Activated naive CD8-positive, alpha-beta T cell treated with anti-CD3 and anti-CD28 coated beads, Interleukin-2, amount 50 U/mL, for 24 hours (primary cell): ENCODE results near the gene POLR2M.

Source experiments
- ATAC-seq: fragments of 150-1000 bp; cut with Tn5 transposase; one replicate; pipeline ENCODE4 v1.10.0; 2021
- DNase-seq: peaks from one replicate; pipeline ENCODE4 v3.0.0; 2021
- H3K27ac Mint-ChIP-seq: one replicate; pipeline ENCODE4 v1.8.0; 2021; ENCODE audit warnings: mild to moderate bottlenecking, mixed read lengths
- H3K27me3 Mint-ChIP-seq: one replicate; pipeline ENCODE4 v1.8.0; 2021; ENCODE audit warnings: mixed read lengths
- H3K36me3 Mint-ChIP-seq: one replicate; pipeline ENCODE4 v1.8.0; 2021; ENCODE audit warnings: low read depth, mixed read lengths
- H3K4me1 Mint-ChIP-seq: one replicate; pipeline ENCODE4 v1.8.0; 2021; ENCODE audit warnings: mixed read lengths
- H3K4me3 Mint-ChIP-seq: one replicate; pipeline ENCODE4 v1.8.0; 2021; ENCODE audit warnings: mild to moderate bottlenecking, moderate library complexity, mixed read lengths
- H3K9me3 Mint-ChIP-seq: one replicate; pipeline ENCODE4 v1.8.0; 2021; ENCODE audit warnings: mixed read lengths

The POLR2M gene

DNA sequence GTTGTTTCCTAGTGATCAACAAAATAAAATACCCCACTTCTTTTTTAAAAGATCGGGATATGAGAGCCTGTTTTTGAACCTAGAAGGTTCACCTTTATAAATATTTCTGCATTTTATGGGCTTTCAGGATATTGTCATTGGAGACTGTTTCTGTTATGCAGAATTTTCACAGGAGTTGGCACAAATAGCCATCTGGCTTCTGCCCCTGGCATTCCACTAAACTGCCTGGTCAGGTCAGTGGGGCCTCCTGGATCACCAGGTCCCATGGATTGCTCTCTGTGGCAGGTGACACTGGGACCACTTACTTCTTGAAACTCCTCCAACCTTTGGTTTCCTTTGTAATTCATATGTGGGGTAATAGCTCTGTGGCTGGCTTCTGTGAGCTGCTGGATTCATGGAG is 25.5 kb upstream of the POLR2M start:
- ATAC-seq (no peak), DNase-seq (no peak)
- Mint-ChIP-seq H3K27me3 (peaks cover 3% of the 10 kb centered on the region), H3K4me3 (no peak overlapping the region), H3K36me3 (no peaks in the 10 kb centered on the region), H3K9me3 (no peaks in the 10 kb centered on the region), H3K4me1 (peaks cover 2% of the 10 kb centered on the region), H3K27ac (no peak overlapping the region)

DNA sequence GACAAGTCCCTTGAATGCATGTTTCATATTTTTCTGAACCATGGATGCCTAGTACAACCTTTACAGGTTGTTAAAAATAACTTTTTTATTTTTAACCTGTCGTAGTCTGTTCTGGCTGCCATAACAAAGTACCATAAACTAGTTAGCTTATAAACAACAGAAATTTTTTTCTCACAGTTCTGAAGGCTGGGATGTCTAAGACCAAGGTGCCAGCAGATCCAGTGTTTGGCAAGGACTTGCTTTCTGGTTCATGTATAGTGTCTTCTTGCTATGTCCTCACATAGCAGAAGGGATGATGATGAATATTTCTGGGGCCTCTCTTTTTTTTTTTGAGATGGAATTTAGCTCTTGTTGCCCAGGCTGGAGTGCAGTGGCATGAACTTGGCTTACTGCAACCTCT is 23.0 kb upstream of the POLR2M start:
- DNase-seq = no peak
- Mint-ChIP-seq H3K4me1 (peaks cover 2% of the 10 kb centered on the region), H3K4me3 (no peak overlapping the region), H3K36me3 (no peaks in the 10 kb centered on the region), H3K27ac (no peak overlapping the region), H3K27me3 (peaks cover 3% of the 10 kb centered on the region), H3K9me3 (no peaks in the 10 kb centered on the region)
- ATAC-seq = no peak

DNA sequence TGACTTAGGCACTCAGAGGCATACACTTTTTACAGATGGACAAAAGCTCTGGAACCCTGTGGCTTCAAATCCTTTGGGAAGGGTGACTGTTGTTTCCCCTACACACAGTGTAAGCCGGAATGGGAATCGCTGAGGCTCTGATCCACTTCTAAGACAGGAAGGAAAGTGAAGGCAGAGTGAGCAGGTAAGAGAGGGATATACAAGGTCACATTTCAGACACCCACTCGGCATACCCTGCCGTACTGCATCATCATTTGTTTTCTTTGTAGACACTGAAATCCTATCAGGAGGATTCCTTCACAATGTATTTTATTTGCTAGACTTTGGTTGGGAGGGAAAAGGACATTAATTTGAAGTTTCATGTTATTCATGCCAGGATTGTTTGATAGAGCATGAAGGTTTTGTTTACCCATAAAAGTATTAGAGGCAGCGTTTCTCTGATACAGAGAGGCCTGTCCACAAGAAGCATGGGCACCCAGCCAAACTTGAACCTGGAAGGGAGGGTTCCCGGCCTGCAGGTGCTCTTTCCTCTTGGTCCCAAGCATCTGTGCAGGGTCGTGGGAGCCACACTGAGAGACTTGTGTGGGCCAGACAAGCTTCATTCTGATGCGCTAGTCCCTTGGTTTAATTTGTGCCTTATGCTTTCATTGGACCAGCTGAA is 21.9 kb upstream of the POLR2M start:
- no peak for ATAC-seq
- Mint-ChIP-seq H3K36me3 (no peaks in the 10 kb centered on the region), H3K9me3 (no peaks in the 10 kb centered on the region), H3K4me3 (no peak overlapping the region), H3K4me1 (peaks cover 2% of the 10 kb centered on the region), H3K27me3 (peaks cover under 1% of the 10 kb centered on the region), H3K27ac (no peak overlapping the region)
- DNase-seq = no peak

DNA sequence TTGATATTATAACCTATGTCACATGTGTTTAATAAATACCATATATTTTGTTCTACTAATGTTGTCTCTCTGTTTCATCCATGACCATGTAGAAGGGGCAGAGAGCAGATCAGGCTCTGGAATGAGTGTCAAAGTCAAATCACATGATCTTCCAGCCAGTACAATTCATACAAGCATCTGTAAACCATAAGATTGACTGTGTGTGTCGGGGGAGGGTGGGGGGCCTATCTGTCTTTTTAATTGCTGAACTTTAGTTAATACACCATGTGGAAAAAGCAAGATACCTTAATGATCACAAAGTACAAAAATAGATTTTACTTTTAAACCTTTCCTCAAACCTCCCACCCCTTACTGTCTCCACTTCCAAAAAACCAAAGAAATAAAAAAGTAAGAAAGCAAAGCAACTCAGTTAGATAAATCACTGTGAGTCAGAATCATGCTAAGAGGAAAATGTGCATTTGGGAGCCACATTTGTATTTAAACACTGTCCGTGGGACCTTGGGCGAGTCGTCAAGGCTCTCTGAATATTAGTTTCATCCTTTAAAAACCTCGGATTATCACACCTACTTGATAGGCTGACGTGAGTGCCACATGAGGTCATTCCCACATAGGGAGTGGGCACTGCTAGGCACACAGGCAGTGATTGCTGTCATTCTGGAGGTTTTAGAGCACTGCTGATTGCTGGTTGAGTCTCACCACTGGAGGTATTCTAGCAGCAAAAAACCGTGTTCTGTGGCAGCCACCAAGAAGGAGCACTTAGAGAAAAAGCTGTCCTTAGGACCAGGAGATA is 21.0 kb upstream of the POLR2M start:
- no peak for DNase-seq
- Mint-ChIP-seq H3K27me3 (no peaks in the 10 kb centered on the region), H3K36me3 (no peaks in the 10 kb centered on the region), H3K27ac (no peak overlapping the region), H3K9me3 (no peaks in the 10 kb centered on the region), H3K4me1 (no peaks in the 10 kb centered on the region), H3K4me3 (no peak overlapping the region)
- no peak for ATAC-seq

DNA sequence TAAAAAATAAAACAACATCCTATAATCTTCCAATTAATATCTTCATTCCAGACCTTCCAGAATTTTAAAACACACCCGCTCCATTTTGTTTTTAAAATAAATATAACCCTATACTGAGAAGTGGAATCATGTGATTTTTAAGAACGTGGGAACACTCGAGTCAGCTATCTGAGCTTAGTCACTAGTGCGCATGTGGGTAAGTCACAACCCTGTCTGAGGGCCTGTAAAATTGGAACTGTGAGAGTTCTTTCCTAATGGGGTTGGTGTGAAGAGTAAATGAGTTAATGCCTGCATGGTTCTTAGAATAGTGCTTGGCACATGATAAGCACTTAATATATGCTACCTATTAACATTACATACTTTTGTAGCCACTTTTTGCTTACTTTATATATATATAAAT is 19.9 kb upstream of the POLR2M start:
- Mint-ChIP-seq H3K36me3 (no peaks in the 10 kb centered on the region), H3K4me3 (no peak overlapping the region), H3K4me1 (no peaks in the 10 kb centered on the region), H3K9me3 (no peaks in the 10 kb centered on the region), H3K27me3 (no peaks in the 10 kb centered on the region), H3K27ac (no peak overlapping the region)
- ATAC-seq (no peak), DNase-seq (no peak)

DNA sequence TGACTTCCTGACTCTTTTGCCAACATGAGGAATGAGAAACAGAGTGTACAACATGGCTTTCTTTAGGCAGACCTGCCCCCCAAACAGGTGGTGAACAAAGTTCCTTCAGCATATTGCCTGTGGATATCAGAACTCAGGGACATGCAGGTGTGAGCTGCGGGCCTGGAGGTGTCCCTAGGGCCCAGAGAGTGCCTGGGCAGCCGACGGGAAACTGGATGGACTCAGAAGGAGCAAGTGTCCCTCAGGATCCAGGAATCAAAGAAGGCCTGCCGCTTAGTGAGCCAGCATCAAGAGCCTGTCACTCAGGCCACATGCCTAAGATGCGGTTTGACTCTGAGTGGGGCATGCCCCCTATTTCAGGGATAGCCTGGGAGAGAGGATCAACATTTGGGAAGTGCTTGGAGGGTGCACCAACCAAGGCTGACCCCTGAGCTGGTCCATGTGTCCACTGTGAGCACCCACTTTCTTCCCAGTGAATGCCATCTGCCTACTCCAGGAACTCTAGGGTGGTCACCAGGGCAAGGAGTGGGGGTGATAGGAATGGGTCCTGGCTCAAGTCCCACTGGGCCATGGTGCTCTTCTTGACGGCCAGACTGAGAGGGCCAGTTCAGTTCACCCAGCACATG is 16.1 kb upstream of the POLR2M start:
- H3K4me3 Mint-ChIP-seq = no peak overlapping the region
- no peak for ATAC-seq
- no peak for DNase-seq
- no peaks in the 10 kb centered on the region for H3K4me1 Mint-ChIP-seq
- no peaks in the 10 kb centered on the region for H3K27me3 Mint-ChIP-seq
- H3K27ac Mint-ChIP-seq = no peak overlapping the region
- H3K36me3 Mint-ChIP-seq = no peaks in the 10 kb centered on the region
- no peaks in the 10 kb centered on the region for H3K9me3 Mint-ChIP-seq

DNA sequence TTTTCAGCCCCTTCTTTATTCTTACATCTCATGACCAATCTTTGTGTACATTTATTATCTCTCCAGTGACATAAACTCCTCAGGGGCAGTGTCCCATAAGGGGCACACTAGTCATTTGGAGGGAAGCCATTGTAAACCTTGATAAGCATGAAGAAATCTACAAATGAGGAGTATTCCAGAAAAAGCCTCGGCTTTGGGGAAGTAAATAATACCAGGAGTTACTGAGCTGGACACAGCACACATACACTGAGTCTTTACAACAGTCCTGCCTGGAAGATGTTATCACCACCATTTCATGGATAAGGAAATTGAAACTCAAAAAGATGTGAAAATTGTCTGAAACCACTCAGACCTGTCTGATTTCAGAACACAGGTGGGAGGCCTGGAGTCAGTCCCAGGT is 15.4 kb upstream of the POLR2M start:
- no peak for DNase-seq
- Mint-ChIP-seq H3K9me3 (no peaks in the 10 kb centered on the region), H3K4me1 (no peaks in the 10 kb centered on the region)

DNA sequence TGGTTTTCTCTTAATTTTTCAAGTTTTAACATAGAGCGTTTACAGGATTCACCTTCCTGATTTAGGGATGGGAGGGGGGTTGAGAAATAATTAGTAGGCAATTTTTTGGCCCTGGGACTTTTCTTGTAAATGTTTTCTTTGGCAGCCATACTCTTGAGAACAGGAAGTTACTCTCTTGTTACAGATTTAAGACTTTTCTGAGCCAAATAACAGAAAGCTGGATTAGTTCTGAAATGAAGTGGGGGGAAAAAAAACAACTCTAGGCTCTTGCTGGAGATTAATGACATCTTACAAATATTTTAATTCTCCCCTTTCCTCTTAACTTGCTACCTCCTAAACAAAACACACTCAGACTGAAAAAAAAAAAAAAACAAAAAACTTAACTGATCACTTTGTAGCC is 13.8 kb upstream of the POLR2M start:
- Mint-ChIP-seq H3K27ac (no peak overlapping the region), H3K4me1 (no peaks in the 10 kb centered on the region), H3K36me3 (no peaks in the 10 kb centered on the region), H3K27me3 (no peaks in the 10 kb centered on the region), H3K4me3 (no peak overlapping the region), H3K9me3 (no peaks in the 10 kb centered on the region)
- DNase-seq = no peak
- no peak for ATAC-seq

More for the DNA sequence above, 15.4 kb upstream of the POLR2M start:
- Mint-ChIP-seq H3K36me3 (no peaks in the 10 kb centered on the region), H3K27ac (no peak overlapping the region), H3K27me3 (no peaks in the 10 kb centered on the region), H3K4me3 (no peak overlapping the region)
- no peak for ATAC-seq

DNA sequence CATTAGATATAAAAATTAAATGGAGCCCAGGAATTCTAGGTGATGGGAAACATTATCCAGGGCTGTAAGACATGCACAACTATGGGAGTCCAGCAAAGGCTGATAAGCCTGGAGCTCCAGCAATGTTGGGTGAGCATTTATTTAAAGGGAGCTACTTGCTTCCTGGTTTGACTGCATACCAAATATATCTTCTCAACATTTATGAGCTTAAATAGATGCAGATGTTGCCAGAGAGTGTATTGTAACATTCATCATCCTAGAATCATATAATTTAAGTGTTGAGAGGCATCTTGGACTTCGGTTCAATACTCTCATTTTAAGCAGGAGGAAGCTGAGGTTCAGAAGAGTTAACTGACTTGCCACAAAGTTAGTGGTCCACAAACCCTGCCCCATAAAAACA is 12.2 kb upstream of the POLR2M start:
- no peaks in the 10 kb centered on the region for H3K4me1 Mint-ChIP-seq
- no peaks in the 10 kb centered on the region for H3K36me3 Mint-ChIP-seq
- no peak for ATAC-seq
- no peak for DNase-seq
- no peak overlapping the region for H3K27ac Mint-ChIP-seq
- H3K9me3 Mint-ChIP-seq = no peaks in the 10 kb centered on the region
- H3K27me3 Mint-ChIP-seq = peaks cover 5% of the 10 kb centered on the region
- H3K4me3 Mint-ChIP-seq = no peak overlapping the region

DNA sequence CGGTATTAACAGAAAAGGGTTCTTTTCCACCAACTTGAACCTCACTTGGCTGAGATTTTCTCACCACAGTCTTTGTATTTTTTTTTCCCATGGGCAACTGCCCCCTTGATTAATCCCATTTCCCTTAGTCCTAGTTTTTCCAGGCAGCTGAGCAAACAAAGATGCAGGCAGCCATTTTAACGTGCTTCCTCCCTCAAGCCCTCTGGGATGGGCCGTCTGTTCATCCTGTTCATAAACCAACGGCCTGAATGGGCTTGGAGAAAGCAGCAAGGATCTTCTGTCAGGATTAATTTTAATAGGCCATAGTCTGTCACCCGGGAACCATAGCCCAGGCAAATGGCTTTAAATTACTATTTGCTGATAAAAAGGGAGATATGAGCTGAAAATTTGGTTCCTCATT is 10.4 kb upstream of the POLR2M start:
- DNase-seq (no peak), ATAC-seq (no peak)
- no peaks in the 10 kb centered on the region for H3K36me3 Mint-ChIP-seq
- no peaks in the 10 kb centered on the region for H3K9me3 Mint-ChIP-seq
- no peak overlapping the region for H3K4me3 Mint-ChIP-seq
- H3K27ac Mint-ChIP-seq = no peak overlapping the region
- H3K4me1 Mint-ChIP-seq = no peaks in the 10 kb centered on the region
- H3K27me3 Mint-ChIP-seq = peaks cover 5% of the 10 kb centered on the region

DNA sequence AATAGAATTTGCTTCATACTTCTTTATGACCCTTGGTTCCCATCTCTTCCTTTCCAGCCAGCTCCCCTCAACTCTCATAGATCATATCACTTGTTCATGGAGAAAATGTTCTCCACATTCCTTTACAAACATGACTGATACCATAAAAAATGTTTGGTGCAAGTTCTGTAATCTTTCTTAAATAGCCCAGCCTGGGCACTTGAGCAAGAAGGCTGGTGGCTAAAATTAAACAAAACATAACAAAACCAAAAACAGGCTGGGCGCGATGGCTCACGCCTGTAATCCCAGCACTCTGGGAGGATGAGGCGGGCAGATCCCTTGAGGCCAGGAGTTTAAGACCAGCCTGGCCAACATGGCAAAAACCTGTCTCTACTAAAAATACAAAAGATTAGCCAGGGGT is 8.9 kb upstream of the POLR2M start:
- DNase-seq (no peak), ATAC-seq (no peak)
- no peak overlapping the region for H3K27ac Mint-ChIP-seq
- no peaks in the 10 kb centered on the region for H3K4me1 Mint-ChIP-seq
- H3K9me3 Mint-ChIP-seq = no peaks in the 10 kb centered on the region
- no peaks in the 10 kb centered on the region for H3K36me3 Mint-ChIP-seq
- no peak overlapping the region for H3K4me3 Mint-ChIP-seq
- peaks cover 5% of the 10 kb centered on the region for H3K27me3 Mint-ChIP-seq

DNA sequence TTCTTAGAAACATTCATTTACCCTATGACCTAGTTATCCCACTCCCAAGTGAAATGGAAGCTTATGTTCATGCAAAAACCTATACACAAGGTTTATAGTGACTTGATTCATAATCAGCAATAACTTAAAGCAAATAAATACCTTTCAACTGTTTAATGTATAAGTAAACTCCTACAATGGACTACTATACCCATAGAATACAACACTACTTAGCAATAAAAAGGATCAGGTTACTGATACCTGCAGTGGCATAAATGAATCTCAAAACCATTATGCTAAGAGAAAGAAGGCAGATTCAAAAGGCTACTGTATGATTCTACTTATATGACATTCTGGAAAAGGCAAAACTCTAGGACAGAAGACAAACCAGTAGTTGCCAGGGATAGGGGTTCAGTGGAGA is 8.3 kb upstream of the POLR2M start:
- Mint-ChIP-seq H3K27me3 (peaks cover 5% of the 10 kb centered on the region), H3K9me3 (no peaks in the 10 kb centered on the region), H3K4me1 (peaks cover 6% of the 10 kb centered on the region), H3K27ac (no peak overlapping the region), H3K36me3 (no peaks in the 10 kb centered on the region), H3K4me3 (no peak overlapping the region)
- no peak for DNase-seq
- ATAC-seq = no peak

DNA sequence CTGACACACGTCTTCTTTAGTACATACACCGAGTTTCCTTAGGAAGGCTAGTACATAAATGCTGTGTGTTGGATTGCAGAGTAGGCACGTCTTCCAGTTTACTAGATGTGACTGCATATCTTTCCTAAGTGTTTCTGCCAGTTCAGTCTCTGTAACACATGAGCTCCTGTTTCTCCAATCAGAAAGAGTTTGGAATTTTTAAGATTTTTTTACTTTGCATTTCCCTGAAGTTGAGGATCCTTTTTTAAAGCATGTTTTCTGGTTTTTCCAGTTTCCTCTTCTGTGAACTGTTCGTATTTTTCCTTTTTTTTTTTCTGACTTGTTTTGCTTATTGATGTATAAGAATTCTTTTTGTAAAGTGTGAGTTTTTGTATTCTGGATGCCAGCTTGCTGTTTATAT is 7.5 kb upstream of the POLR2M start:
- Mint-ChIP-seq H3K4me1 (peaks cover 14% of the 10 kb centered on the region), H3K9me3 (no peaks in the 10 kb centered on the region), H3K36me3 (no peaks in the 10 kb centered on the region), H3K27ac (no peak overlapping the region), H3K4me3 (no peak overlapping the region), H3K27me3 (peaks cover 5% of the 10 kb centered on the region)
- DNase-seq = no peak
- ATAC-seq = no peak

DNA sequence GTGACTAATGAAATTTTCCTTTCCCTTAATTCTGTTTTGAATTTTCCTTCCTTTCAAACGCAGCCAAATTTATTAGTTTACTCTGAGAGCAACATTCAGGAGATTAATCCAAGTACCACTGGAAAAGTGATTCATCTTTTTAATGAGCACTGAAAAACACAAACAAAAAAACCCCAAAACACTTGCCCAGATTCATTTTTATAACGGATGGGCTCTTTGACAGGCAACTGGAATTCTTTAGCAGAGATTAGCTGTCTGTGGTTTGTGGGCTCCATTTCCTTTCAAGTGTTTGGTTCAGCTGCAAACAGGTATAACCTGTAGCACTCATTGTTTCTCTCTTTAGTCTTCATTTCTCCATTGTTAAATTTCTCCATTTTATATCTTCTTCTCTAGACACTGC is 3.1 kb upstream of the POLR2M start:
- Mint-ChIP-seq H3K36me3 (peaks cover 14% of the 10 kb centered on the region), H3K27me3 (peaks cover 2% of the 10 kb centered on the region), H3K9me3 (no peaks in the 10 kb centered on the region), H3K4me1 (peaks cover 41% of the 10 kb centered on the region), H3K4me3 (no peak overlapping the region), H3K27ac (peak overlapping the region; percentile 15)
- no peak for ATAC-seq
- DNase-seq = no peak

DNA sequence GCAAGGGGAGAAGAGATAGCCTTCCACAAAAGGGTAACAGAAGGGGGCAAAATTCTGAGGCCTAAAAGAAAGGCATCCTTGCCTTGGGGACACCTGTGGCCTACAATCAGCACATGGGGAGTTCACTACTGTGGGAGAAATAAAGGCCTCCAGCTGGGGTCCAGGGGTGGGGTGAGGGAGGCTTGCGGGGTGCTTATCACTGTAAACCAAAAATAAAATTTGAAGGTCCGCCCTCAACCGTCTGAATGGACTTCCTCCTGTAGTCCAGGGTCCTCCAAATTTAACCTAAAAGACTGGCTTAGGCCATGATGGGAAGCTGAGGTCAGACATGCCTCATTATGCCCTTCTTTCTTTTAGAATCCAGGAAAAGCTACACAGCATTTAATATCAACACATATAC is 2.1 kb upstream of the POLR2M start:
- ATAC-seq = no peak
- peak overlapping the region; percentile 63 for H3K27ac Mint-ChIP-seq
- DNase-seq = no peak
- H3K4me3 Mint-ChIP-seq = no peak overlapping the region
- H3K4me1 Mint-ChIP-seq = peaks cover 51% of the 10 kb centered on the region
- no peaks in the 10 kb centered on the region for H3K9me3 Mint-ChIP-seq
- H3K36me3 Mint-ChIP-seq = peaks cover 25% of the 10 kb centered on the region
- H3K27me3 Mint-ChIP-seq = no peaks in the 10 kb centered on the region
